ENCODE results near the gene SLC46A3.

Gene SLC46A3

GRCh38 chr13:28723806-28724205 lies 5.0 kb upstream of the SLC46A3 start:
- Histone ChIP-seq H3K27me3 (ENCODE audit: control insufficient read depth, insufficient read depth, low read length) (no peaks in the 10 kb centered on the region), H3K36me3 (ENCODE audit: control insufficient read depth, insufficient read depth, low read length) (no peaks in the 10 kb centered on the region), H3K4me3 (ENCODE audit: low read length) (no peak overlapping the region), H3K27ac (ENCODE audit: low read depth, low read length) (no peak overlapping the region), H3K4me1 (ENCODE audit: control insufficient read depth, insufficient read depth, low read length) (no peaks in the 10 kb centered on the region), H3K9ac (ENCODE audit: low read length) (no peak overlapping the region)

GRCh38 chr13:28719227-28720055 lies 671 bp upstream of the SLC46A3 start:
- peak overlapping the region; percentile 93 for H3K27ac ChIP-seq (ENCODE audit: low read depth, low read length)
- H3K36me3 ChIP-seq (ENCODE audit: control insufficient read depth, insufficient read depth, low read length) = no peaks in the 10 kb centered on the region
- H3K9ac ChIP-seq (ENCODE audit: low read length) = no peak overlapping the region
- peak overlapping the region; percentile 89 for H3K4me3 ChIP-seq (ENCODE audit: low read length)
- no peaks in the 10 kb centered on the region for H3K27me3 ChIP-seq (ENCODE audit: control insufficient read depth, insufficient read depth, low read length)
- peaks cover 7% of the 10 kb centered on the region for H3K4me1 ChIP-seq (ENCODE audit: control insufficient read depth, insufficient read depth, low read length)

- Histone ChIP-seq H3K36me3 (ENCODE audit: control insufficient read depth, insufficient read depth, low read length) (no peaks in the 10 kb centered on the region), H3K27me3 (ENCODE audit: control insufficient read depth, insufficient read depth, low read length) (no peaks in the 10 kb centered on the region), H3K4me1 (ENCODE audit: control insufficient read depth, insufficient read depth, low read length) (peaks cover 7% of the 10 kb centered on the region), H3K27ac (ENCODE audit: low read depth, low read length) (peak overlapping the region; percentile 93), H3K9ac (ENCODE audit: low read length) (peak overlapping the region; percentile 95), H3K4me3 (ENCODE audit: low read length) (peak overlapping the region; percentile 89)
Measured at GRCh38 chr13:28718196-28718542, 601 bp downstream of the SLC46A3 start.

- Histone ChIP-seq H3K9ac (ENCODE audit: low read length) (no peak overlapping the region), H3K36me3 (ENCODE audit: control insufficient read depth, insufficient read depth, low read length) (no peaks in the 10 kb centered on the region), H3K27ac (ENCODE audit: low read depth, low read length) (no peak overlapping the region), H3K4me1 (ENCODE audit: control insufficient read depth, insufficient read depth, low read length) (peaks cover 7% of the 10 kb centered on the region), H3K27me3 (ENCODE audit: control insufficient read depth, insufficient read depth, low read length) (no peaks in the 10 kb centered on the region), H3K4me3 (ENCODE audit: low read length) (no peak overlapping the region)
Measured at GRCh38 chr13:28717170-28717569, 1.6 kb downstream of the SLC46A3 start.

- peaks cover 7% of the 10 kb centered on the region for H3K4me1 ChIP-seq (ENCODE audit: control insufficient read depth, insufficient read depth, low read length)
- H3K9ac ChIP-seq (ENCODE audit: low read length) = no peak overlapping the region
- H3K36me3 ChIP-seq (ENCODE audit: control insufficient read depth, insufficient read depth, low read length) = no peaks in the 10 kb centered on the region
- peak overlapping the region; percentile 15 for H3K4me3 ChIP-seq (ENCODE audit: low read length)
- no peak overlapping the region for H3K27ac ChIP-seq (ENCODE audit: low read depth, low read length)
- no peaks in the 10 kb centered on the region for H3K27me3 ChIP-seq (ENCODE audit: control insufficient read depth, insufficient read depth, low read length)
Measured at GRCh38 chr13:28716511-28716910, 2.3 kb downstream of the SLC46A3 start.

GRCh38 chr13:28714651-28715050 lies 4.1 kb downstream of the SLC46A3 start:
- Histone ChIP-seq H3K4me3 (ENCODE audit: low read length) (no peak overlapping the region), H3K36me3 (ENCODE audit: control insufficient read depth, insufficient read depth, low read length) (no peaks in the 10 kb centered on the region), H3K9ac (ENCODE audit: low read length) (no peak overlapping the region), H3K27ac (ENCODE audit: low read depth, low read length) (no peak overlapping the region), H3K27me3 (ENCODE audit: control insufficient read depth, insufficient read depth, low read length) (no peaks in the 10 kb centered on the region), H3K4me1 (ENCODE audit: control insufficient read depth, insufficient read depth, low read length) (peaks cover 7% of the 10 kb centered on the region)

- H3K27me3 ChIP-seq (ENCODE audit: control insufficient read depth, insufficient read depth, low read length) = no peaks in the 10 kb centered on the region
- H3K4me3 ChIP-seq (ENCODE audit: low read length) = no peak overlapping the region
- H3K27ac ChIP-seq (ENCODE audit: low read depth, low read length) = no peak overlapping the region
- no peak overlapping the region for H3K9ac ChIP-seq (ENCODE audit: low read length)
- no peaks in the 10 kb centered on the region for H3K4me1 ChIP-seq (ENCODE audit: control insufficient read depth, insufficient read depth, low read length)
- H3K36me3 ChIP-seq (ENCODE audit: control insufficient read depth, insufficient read depth, low read length) = no peaks in the 10 kb centered on the region
Measured at GRCh38 chr13:28710161-28710560, 8.6 kb downstream of the SLC46A3 start.

GRCh38 chr13:28707629-28708427 lies 10.9 kb downstream of the SLC46A3 start:
- no peaks in the 10 kb centered on the region for H3K27me3 ChIP-seq (ENCODE audit: control insufficient read depth, insufficient read depth, low read length)
- H3K4me1 ChIP-seq (ENCODE audit: control insufficient read depth, insufficient read depth, low read length) = no peaks in the 10 kb centered on the region
- H3K9ac ChIP-seq (ENCODE audit: low read length) = no peak overlapping the region
- H3K36me3 ChIP-seq (ENCODE audit: control insufficient read depth, insufficient read depth, low read length) = peaks cover 3% of the 10 kb centered on the region
- H3K27ac ChIP-seq (ENCODE audit: low read depth, low read length) = no peak overlapping the region
- no peak overlapping the region for H3K4me3 ChIP-seq (ENCODE audit: low read length)

GRCh38 chr13:28705461-28706083 lies 13.2 kb downstream of the SLC46A3 start:
- Histone ChIP-seq H3K36me3 (ENCODE audit: control insufficient read depth, insufficient read depth, low read length) (peaks cover 3% of the 10 kb centered on the region), H3K4me1 (ENCODE audit: control insufficient read depth, insufficient read depth, low read length) (no peaks in the 10 kb centered on the region)

GRCh38 chr13:28704919-28705318 lies 13.9 kb downstream of the SLC46A3 start:
- no peak overlapping the region for H3K4me3 ChIP-seq (ENCODE audit: low read length)
- H3K27me3 ChIP-seq (ENCODE audit: control insufficient read depth, insufficient read depth, low read length) = no peaks in the 10 kb centered on the region
- no peak overlapping the region for H3K27ac ChIP-seq (ENCODE audit: low read depth, low read length)

More at GRCh38 chr13:28705461-28706083, 13.2 kb downstream of the SLC46A3 start:
- Histone ChIP-seq H3K27me3 (ENCODE audit: control insufficient read depth, insufficient read depth, low read length) (no peaks in the 10 kb centered on the region), H3K4me3 (ENCODE audit: low read length) (no peak overlapping the region), H3K9ac (ENCODE audit: low read length) (no peak overlapping the region), H3K27ac (ENCODE audit: low read depth, low read length) (no peak overlapping the region)

GRCh38 chr13:28704282-28704681 lies 14.5 kb downstream of the SLC46A3 start:
- H3K27ac ChIP-seq (ENCODE audit: low read depth, low read length) = no peak overlapping the region
- H3K9ac ChIP-seq (ENCODE audit: low read length) = no peak overlapping the region
- H3K27me3 ChIP-seq (ENCODE audit: control insufficient read depth, insufficient read depth, low read length) = no peaks in the 10 kb centered on the region
- H3K36me3 ChIP-seq (ENCODE audit: control insufficient read depth, insufficient read depth, low read length) = peaks cover 9% of the 10 kb centered on the region
- H3K4me3 ChIP-seq (ENCODE audit: low read length) = no peak overlapping the region
- H3K4me1 ChIP-seq (ENCODE audit: control insufficient read depth, insufficient read depth, low read length) = no peaks in the 10 kb centered on the region

More at GRCh38 chr13:28704919-28705318, 13.9 kb downstream of the SLC46A3 start:
- H3K4me1 ChIP-seq (ENCODE audit: control insufficient read depth, insufficient read depth, low read length) = no peaks in the 10 kb centered on the region
- H3K36me3 ChIP-seq (ENCODE audit: control insufficient read depth, insufficient read depth, low read length) = peaks cover 9% of the 10 kb centered on the region
- no peak overlapping the region for H3K9ac ChIP-seq (ENCODE audit: low read length)

GRCh38 chr13:28699246-28699645 lies 19.5 kb downstream of the SLC46A3 start:
- Histone ChIP-seq H3K36me3 (ENCODE audit: control insufficient read depth, insufficient read depth, low read length) (peaks cover 9% of the 10 kb centered on the region), H3K4me1 (ENCODE audit: control insufficient read depth, insufficient read depth, low read length) (no peaks in the 10 kb centered on the region), H3K27ac (ENCODE audit: low read depth, low read length) (no peak overlapping the region), H3K9ac (ENCODE audit: low read length) (no peak overlapping the region), H3K4me3 (ENCODE audit: low read length) (no peak overlapping the region), H3K27me3 (ENCODE audit: control insufficient read depth, insufficient read depth, low read length) (no peaks in the 10 kb centered on the region)

All from rectal smooth muscle tissue (tissue), 1 donor.